Measurements from ENCODE around the gene TM9SF1. TPM values are rescaled to one million over a fixed set of nuclear protein-coding genes. Genes with fewer than 3 reads are reported as not detected.

The TM9SF1 gene
- total and polyA plus RNA-seq, 9 of the 15 experiments (the other 6 are each of a cell fraction or from before 2014, with no cell fraction given), result 5.3 to 20.3 (median 11.8) TPM

DNA sequence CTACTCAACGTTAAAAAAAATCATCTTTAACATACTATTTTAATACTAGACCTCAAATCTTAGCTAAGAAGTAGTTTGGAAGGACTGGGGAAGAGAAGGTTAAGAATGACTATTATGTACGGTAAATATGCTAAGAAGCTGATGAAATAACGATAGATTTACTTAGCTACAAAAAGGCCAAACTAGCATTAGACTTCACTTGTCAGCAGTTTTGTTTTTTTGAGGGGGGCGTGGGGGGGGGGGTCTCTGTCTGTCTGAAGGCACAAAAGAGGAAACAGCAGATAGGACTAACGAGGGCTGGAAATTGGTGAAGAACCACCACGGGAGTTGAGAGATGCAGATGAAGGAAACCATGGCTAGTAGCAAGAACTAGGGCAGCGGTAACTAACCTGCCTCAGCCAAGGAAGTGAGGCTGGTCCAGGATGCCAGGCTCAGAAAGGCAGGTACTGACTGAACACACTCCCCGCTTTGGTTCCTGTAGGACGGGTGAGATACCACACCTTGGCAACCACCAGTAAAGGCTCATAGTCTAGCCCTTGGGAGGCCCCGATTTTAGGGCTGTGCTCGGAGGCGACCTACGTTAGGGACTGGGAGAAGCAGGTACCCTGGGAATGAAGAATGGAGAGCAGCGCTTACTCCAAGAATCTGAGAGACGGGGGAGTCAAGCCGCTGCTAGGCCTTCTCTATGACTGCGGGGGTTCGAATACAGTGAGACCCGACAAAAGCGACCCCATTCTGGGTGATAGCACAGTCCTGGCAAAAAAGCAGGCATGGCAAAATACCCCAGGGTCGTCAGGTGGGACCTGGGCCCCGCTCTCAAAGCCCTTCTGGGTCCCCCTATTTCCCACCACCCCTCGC lies 36.3 kb upstream of the TM9SF1 start:
- Histone ChIP-seq H4K20me1 (replicated peaks; ENCODE audit: control insufficient read depth, insufficient read depth, low read length) (no peaks in the 10 kb centered on the region), H3K4me2 (ENCODE audit: insufficient read depth, low read length) (peak overlapping the region; percentile 98), H3K4me1 (replicated peaks in 1 of 2; ENCODE audit: control insufficient read depth in 2 of 2, insufficient read depth in 2 of 2, low read length in 2 of 2) (peaks cover 6 to 15% of the 10 kb centered on the region in 2 experiments), H3K36me3 (ENCODE audit: control insufficient read depth, insufficient read depth, low read length) (peaks cover 29% of the 10 kb centered on the region), H2AFZ (ENCODE audit: low read depth, low read length) (peak overlapping the region; percentile 99), H3K9ac (ENCODE audit: insufficient read depth in 1 of 2, low read depth in 2 of 2, low read length in 2 of 2) (peak overlapping the region; percentile 72 to 94), H3K27ac (ENCODE audit: extremely low read depth, low read depth, low read length) (peak overlapping the region; percentile 89), H3K9me1 (ENCODE audit: control insufficient read depth, insufficient read depth, low read length) (no peaks in the 10 kb centered on the region), H3K27me3 (ENCODE audit: control insufficient read depth in 2 of 2, insufficient read depth in 2 of 2, low read length in 2 of 2) (no peaks in the 10 kb centered on the region), H3K79me2 (ENCODE audit: control insufficient read depth, insufficient read depth, low read length) (peaks cover 46% of the 10 kb centered on the region), H3K9me3 (replicated peaks; ENCODE audit: control insufficient read depth, insufficient read depth, low read depth, low read length) (no peaks in the 10 kb centered on the region), H3K4me3 (peak overlapping the region; percentile 54)
- POLR2A ChIA-PET, result interaction anchor here (0.9 kb wide), 1 partner anchor 16 kb away, joined by 3 read pairs; the partner anchor contains the start of gene MDP1
- intact Hi-C loops (cut with micrococcal nuclease), result loop anchor here (2.0 kb wide), 1 partner anchor 15 kb away; the partner anchor contains the start of gene MDP1
- 2% methylated on average over 21 of the region's 23 CpGs for WGBS (ENCODE audit: insufficient coverage, low coverage, missing lambda C conversion rate)
- peak in 3 of 4 experiments; percentile 16 to 18 (median 17) for DNase-seq (ENCODE audit: extremely low read depth in 1 of 4, low spot score in 3 of 4)
- BruUV-seq (replicated peaks), result TSS peak; percentile 82
- in situ Hi-C loops (cut with MboI), result no loop called here
- peak; percentile 44 for ATAC-seq
- CTCF ChIA-PET (ENCODE audit: low intra/inter-chr PET ratio), result no interaction called here
- FAIRE-seq, result no peak
- TF ChIP-seq, protein P1, sequence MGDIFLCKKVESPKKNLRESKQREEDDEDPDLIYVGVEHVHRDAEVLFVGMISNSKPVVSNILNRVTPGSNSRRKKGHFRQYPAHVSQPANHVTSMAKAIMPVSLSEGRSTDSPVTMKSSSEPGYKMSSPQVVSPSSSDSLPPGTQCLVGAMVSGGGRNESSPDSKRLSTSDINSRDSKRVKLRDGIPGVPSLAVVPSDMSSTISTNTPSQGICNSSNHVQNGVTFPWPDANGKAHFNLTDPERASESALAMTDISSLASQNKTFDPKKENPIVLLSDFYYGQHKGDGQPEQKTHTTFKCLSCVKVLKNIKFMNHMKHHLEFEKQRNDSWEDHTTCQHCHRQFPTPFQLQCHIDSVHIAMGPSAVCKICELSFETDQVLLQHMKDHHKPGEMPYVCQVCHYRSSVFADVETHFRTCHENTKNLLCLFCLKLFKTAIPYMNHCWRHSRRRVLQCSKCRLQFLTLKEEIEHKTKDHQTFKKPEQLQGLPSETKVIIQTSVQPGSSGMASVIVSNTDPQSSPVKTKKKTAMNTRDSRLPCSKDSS (IDR thresholded peaks at IDR 0.05; ENCODE audit: low read depth, partially characterized antibody), result no peak
- peak; percentile 52 for TF ChIP-seq HMBOX1 (IDR thresholded peaks at IDR 0.05)
- no peak for TF ChIP-seq ELF4 (CRISPR knock-in tag; IDR thresholded peaks at IDR 0.05)
- TF ChIP-seq, protein P2, sequence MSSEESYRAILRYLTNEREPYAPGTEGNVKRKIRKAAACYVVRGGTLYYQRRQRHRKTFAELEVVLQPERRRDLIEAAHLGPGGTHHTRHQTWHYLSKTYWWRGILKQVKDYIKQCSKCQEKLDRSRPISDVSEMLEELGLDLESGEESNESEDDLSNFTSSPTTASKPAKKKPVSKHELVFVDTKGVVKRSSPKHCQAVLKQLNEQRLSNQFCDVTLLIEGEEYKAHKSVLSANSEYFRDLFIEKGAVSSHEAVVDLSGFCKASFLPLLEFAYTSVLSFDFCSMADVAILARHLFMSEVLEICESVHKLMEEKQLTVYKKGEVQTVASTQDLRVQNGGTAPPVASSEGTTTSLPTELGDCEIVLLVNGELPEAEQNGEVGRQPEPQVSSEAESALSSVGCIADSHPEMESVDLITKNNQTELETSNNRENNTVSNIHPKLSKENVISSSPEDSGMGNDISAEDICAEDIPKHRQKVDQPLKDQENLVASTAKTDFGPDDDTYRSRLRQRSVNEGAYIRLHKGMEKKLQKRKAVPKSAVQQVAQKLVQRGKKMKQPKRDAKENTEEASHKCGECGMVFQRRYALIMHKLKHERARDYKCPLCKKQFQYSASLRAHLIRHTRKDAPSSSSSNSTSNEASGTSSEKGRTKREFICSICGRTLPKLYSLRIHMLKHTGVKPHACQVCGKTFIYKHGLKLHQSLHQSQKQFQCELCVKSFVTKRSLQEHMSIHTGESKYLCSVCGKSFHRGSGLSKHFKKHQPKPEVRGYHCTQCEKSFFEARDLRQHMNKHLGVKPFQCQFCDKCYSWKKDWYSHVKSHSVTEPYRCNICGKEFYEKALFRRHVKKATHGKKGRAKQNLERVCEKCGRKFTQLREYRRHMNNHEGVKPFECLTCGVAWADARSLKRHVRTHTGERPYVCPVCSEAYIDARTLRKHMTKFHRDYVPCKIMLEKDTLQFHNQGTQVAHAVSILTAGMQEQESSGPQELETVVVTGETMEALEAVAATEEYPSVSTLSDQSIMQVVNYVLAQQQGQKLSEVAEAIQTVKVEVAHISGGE (CRISPR knock-in tag; IDR thresholded peaks at IDR 0.05), result no peak
- TF ChIP-seq PURB (CRISPR knock-in tag; IDR thresholded peaks at IDR 0.05; ENCODE audit: low read depth), result no peak
- TF ChIP-seq RBM25 (IDR thresholded peaks at IDR 0.05; ENCODE audit: low read depth, low read length, severe bottlenecking), result no peak
- TF ChIP-seq, protein P3, sequence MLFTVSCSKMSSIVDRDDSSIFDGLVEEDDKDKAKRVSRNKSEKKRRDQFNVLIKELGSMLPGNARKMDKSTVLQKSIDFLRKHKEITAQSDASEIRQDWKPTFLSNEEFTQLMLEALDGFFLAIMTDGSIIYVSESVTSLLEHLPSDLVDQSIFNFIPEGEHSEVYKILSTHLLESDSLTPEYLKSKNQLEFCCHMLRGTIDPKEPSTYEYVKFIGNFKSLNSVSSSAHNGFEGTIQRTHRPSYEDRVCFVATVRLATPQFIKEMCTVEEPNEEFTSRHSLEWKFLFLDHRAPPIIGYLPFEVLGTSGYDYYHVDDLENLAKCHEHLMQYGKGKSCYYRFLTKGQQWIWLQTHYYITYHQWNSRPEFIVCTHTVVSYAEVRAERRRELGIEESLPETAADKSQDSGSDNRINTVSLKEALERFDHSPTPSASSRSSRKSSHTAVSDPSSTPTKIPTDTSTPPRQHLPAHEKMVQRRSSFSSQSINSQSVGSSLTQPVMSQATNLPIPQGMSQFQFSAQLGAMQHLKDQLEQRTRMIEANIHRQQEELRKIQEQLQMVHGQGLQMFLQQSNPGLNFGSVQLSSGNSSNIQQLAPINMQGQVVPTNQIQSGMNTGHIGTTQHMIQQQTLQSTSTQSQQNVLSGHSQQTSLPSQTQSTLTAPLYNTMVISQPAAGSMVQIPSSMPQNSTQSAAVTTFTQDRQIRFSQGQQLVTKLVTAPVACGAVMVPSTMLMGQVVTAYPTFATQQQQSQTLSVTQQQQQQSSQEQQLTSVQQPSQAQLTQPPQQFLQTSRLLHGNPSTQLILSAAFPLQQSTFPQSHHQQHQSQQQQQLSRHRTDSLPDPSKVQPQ (CRISPR knock-in tag; IDR thresholded peaks at IDR 0.05; ENCODE audit: borderline replicate concordance), result no peak
- TF ChIP-seq TGIF2 (CRISPR knock-in tag; IDR thresholded peaks at IDR 0.05), result no peak
- no peak for TF ChIP-seq SMAD2 (IDR thresholded peaks at IDR 0.05; ENCODE audit: low read depth, low read length)
- TF ChIP-seq ZNF3 (CRISPR knock-in tag; IDR thresholded peaks at IDR 0.05), result no peak
- TF ChIP-seq GABPB1 (CRISPR knock-in tag; IDR thresholded peaks at IDR 0.05), result no peak
